Activated CD4-positive, alpha-beta T cell treated with anti-CD3 and anti-CD28 coated beads for 1 hour (primary cell): Measurements from ENCODE around the gene UTS2R.
"Not testable (repeated sequence)": the region's sequence is repeated elsewhere in the genome, so short reads cannot be mapped to it uniquely, and the experiment has no call there.

Source experiments
- DNase-seq: peaks from one replicate; pipeline ENCODE4 v3.0.0-alpha.2; 2020

The UTS2R gene

DNA sequence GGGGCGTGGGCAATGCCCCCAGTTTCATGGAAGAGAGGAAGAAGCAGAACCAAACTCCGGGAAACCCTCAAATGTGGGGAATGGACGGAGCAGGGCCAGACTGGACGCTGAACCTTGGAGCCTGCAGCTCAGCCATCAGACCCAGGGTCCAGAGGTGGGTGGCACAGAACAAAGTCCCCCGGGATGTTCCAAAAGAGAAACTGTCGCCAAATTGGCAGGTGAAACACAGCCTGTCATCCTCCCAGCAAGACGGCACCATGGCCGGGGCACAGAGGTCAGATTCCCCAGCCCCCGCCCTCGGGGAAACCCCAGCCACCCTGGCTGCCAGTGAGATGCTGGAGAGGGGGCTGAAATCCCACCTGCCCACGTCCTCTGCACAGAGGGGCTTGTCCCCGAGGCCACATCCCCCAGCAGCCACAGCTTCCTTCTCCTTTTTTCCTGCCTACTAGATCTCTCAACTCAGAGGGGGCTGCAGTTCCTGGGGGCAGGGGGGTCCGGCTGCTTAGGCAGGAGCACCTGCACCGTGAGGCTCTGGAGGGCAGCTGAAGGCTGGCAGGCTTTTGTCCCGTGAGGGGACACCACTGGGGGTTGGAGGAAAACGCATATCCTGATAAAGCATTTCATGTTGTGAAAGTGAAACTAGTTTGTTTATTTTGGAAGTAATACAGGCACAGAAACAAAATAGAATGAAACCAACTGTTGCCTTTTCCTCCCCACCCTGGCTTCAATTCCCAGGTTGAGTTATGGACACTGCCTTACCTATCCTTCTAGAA lies 36.8 kb upstream of the UTS2R start:
- DNase-seq = no peak

GRCh38 chr17:82338858-82339633 lies 32.5 kb upstream of the UTS2R start:
- no peak for DNase-seq

GRCh38 chr17:82339634-82340580 lies 31.7 kb upstream of the UTS2R start:
- DNase-seq = no peak

DNA sequence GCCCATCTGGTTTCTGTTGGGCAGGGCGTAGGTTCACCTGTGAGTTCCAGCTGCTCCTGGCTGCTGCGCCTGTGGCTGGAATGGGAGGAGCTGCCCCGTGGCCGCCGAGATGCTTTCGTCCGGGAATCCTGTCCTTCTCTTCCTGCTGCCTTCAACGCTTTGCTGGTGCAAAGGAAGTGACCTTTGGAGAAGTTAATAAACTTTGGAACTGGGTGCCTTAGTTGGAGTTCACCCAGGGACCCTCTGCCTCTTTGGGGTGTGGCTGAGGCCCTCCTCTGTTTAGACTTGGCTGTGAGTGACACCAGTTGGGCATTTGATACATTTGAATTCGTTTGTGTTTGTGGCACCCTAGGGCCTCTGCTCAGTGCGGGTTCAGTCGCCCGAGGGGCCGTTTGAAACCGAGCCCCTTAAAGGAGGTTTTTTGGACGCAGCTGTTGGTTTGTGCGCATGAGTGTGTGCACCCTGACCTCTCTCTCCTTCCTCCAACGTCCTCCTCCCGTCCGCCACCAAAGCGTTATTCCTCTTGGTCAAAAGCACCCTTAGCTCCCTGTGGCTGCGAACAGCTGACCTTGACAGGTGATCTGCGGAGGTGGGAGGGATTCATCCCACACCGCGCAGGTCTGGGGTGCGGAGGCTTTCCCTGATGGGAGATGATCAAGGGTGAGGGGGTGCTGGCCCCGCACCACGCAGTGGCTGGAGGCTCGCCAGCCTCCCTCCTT lies 29.0 kb upstream of the UTS2R start:
- DNase-seq = no peak

DNA sequence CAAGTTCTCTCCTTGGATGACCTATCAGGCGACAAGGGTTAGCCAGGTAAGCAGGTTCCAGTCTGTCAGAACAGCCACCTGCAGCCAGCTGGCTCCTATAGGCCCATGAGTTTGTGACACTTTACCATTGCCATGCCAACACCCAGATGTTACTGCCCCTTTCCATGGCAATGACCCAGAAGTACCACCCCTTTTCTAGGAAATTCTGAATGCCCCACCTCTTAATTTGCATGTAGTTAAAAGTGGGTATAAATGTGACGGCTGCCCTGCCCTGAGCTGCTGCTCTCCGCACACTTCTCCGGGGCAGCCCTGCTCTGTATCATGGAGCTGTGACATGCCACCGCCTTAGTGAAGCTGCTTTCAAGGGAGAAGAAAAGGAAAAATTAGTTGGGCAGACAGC lies 28.0 kb upstream of the UTS2R start:
- no peak for DNase-seq

GRCh38 chr17:82344175-82344907 lies 27.2 kb upstream of the UTS2R start:
- no peak for DNase-seq

GRCh38 chr17:82345151-82345976 lies 26.2 kb upstream of the UTS2R start:
- no peak for DNase-seq

DNA sequence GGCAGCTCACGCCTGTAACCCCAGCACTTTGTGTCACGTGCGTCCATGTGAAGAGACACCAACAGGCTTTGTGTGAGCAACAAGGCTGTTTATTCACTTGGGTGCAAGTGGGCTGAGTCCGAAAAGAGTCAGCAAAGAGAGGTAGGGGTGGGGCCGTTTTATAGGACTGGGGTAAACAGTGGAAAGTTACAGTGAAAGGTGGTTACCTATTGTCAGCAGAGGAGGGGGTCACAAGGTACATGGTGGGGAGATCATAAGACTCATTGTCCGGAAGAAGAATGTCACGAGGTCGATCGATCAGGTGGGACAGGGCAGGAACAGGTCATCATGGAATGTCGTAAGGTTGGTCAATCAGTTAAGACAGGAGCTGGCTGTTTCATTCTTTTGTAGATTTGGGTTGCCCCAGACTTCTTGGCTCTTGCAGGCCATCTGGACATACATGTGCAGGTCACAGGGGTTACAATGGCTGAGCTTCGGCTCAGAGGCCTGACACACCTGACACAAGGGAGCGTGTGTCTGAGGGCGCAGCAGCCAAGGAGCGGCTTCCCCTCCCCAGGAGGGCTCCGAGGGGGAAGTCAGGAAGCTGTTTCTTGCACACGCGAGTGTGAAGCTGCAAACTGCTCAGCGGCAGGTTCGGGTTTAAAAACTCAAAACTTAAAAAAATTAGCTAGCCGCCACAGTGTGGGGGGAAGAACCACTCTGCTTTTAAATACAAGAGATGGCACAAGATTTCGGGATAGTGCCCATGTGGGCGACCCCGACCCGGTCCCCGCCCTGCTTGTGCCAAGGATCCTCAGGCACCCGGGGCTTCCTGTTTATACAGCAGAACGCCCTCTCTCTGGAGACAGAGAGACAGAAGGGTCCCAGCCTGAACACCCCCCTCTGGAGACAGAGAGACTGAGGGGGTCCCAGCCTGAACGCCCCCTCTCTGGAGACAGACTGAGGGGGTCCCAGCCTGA lies 24.9 kb upstream of the UTS2R start:
- DNase-seq = no peak

DNA sequence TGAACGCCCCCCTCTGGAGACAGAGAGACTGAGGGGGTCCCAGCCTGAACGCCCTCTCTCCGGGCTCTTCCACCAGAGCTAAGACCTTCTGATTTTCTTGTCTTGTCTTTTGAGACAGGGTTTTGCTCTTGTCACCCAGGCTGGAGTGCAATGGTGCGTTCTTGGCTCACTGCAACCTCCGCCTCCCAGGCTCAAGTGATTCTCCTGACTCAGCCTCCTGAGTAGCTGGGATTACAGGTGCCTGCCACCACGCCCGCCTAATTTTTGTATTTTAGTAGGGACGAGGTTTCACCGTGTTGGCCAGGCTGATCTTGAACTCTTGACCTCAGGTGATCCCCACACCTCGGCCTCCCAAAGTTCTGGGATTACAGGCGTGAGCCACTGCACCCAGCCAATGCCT lies 23.6 kb upstream of the UTS2R start:
- DNase-seq = not testable (repeated sequence)

- no peak for DNase-seq
These were observed 23.1 kb upstream of the UTS2R start for GRCh38 chr17:82348434-82348833.

DNA sequence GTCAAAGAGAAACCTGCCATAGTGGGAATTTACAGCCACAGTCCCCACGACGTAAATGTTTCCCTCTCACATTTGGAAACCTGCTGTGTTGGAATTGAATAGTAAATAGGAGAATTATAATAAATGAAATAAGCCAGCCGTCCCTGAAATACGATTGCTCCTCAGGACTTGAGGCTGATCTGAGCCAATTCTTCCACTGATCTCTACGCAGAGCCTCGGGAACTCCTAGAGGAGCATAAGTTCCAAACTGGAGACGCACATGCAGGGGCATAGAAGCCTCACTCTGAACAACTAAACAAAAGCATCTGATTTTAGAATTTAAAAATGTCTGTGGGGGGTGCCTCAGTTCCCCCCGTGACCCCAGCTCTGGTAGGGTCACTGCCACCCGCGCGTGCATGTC lies 22.7 kb upstream of the UTS2R start:
- no peak for DNase-seq

DNA sequence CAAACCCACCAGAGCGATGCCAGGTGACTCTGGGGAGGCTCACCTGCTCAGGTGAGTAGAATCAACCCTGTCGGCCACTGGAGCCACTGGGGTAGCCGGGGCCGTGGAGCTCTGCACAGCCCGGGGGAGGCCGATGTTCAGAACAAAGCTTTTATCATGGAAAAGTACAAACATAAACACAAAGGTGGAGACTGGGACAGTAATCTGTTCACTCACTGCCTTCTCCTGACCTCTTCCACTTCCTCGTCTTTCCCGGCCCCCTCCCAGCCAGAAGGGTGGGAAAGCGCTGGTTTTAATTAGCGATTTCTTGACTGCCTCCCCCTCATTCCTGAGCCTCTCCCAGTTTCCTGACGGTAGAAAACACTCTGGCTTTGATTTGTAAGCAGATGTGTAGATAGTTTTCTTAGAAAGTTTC lies 22.3 kb upstream of the UTS2R start:
- DNase-seq = no peak

- no peak for DNase-seq
These were observed 21.2 kb upstream of the UTS2R start for GRCh38 chr17:82350182-82351030.

- DNase-seq = no peak
These were observed 20.3 kb upstream of the UTS2R start for GRCh38 chr17:82351254-82351712.

GRCh38 chr17:82351713-82352488 lies 19.7 kb upstream of the UTS2R start:
- peak; percentile 69 for DNase-seq

GRCh38 chr17:82353484-82353883 lies 18.1 kb upstream of the UTS2R start:
- DNase-seq = no peak

DNA sequence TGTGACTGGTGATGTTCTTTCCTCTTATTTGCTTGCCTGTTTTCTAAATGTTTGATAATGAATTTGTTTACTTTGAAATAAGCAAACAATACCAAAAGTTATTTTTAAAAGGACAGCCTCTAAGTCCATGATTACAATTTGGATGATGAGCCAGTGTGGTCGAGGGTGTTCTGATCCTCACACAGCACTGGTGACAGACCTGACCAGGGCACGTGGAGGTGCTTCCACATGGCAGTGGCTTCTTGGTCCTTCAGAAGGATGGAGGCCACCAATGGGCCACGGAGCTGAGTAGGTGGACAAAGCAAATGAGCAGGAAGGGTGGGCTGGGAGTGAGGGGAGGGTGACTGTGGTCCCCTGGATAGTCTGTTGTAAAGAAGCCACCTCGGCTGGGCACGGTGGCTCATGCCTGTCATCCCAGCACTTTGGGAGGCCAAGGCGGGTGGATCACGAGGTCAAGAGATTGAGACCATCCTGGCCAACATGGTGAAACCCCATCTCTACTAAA lies 16.7 kb upstream of the UTS2R start:
- no peak for DNase-seq
